Natural killer cell (primary cell): Measurements from ENCODE around the gene KLF18. TPM values are rescaled to one million over a fixed set of nuclear protein-coding genes. Genes with fewer than 3 reads are reported as not detected.

ENCODE experiments used
- ATAC-seq, 3 donors: fragments of 150-1000 bp in 2 of 3; fragments of 200-7000 bp in 1 of 3; cut with Tn5 transposase; 1 replicate in 1 of 3; 2 replicates in 2 of 3; pipeline ENCODE4 v1.10.0; 2021; ENCODE audit warnings: mild to moderate bottlenecking in 2 of 3, moderate library complexity in 2 of 3
- DNase-seq, 2 donors: peaks; one replicate each; pipeline versions ENCODE4 v3.0.0 to v3.0.0-alpha.2; 2013 to 2021; ENCODE audit warnings: mixed read lengths in 1 of 2
- H3K27ac ChIP-seq: one replicate; pipeline ENCODE4 v1.5.1; 2013; ENCODE audit warnings: mild to moderate bottlenecking, low read length
- H3K27me3 ChIP-seq: one replicate; pipeline ENCODE4 v1.6.1; 2013; ENCODE audit warnings: low read length; ENCODE audit not compliant: control insufficient read depth, insufficient read depth
- H3K36me3 ChIP-seq: one replicate; pipeline ENCODE4 v1.6.1; 2013; ENCODE audit warnings: low read length; ENCODE audit not compliant: control insufficient read depth, insufficient read depth
- H3K4me1 ChIP-seq: one replicate; pipeline ENCODE4 v1.6.1; 2013; ENCODE audit warnings: low read length; ENCODE audit not compliant: control insufficient read depth, insufficient read depth
- H3K4me3 ChIP-seq: one replicate; pipeline ENCODE4 v1.5.1; 2013; ENCODE audit warnings: low read length
- H3K9me3 ChIP-seq: one replicate; pipeline ENCODE4 v1.6.1; 2013; ENCODE audit warnings: low read length; ENCODE audit not compliant: control insufficient read depth, insufficient read depth
- H3K27ac Mint-ChIP-seq, 2 donors: one replicate each; pipeline ENCODE4 v1.8.0; 2022; ENCODE audit warnings: mild to moderate bottlenecking in 2 of 2, mixed read lengths in 2 of 2, moderate library complexity in 1 of 2
- H3K27me3 Mint-ChIP-seq, 2 donors: one replicate each; pipeline ENCODE4 v1.8.0; 2022; ENCODE audit warnings: low read depth in 2 of 2, mixed read lengths in 2 of 2
- H3K36me3 Mint-ChIP-seq: one replicate; pipeline ENCODE4 v1.8.0; 2022; ENCODE audit warnings: mixed read lengths
- H3K4me1 Mint-ChIP-seq, 2 donors: one replicate each; pipeline ENCODE4 v1.8.0; 2022; ENCODE audit warnings: mixed read lengths in 2 of 2
- H3K4me3 Mint-ChIP-seq: one replicate; pipeline ENCODE4 v1.8.0; 2022; ENCODE audit warnings: mild to moderate bottlenecking, moderate library complexity, mixed read lengths
- H3K9me3 Mint-ChIP-seq, 2 donors: one replicate each; pipeline ENCODE4 v1.8.0; 2022; ENCODE audit warnings: mixed read lengths in 2 of 2
- CTCF ChIP-seq: fragments of 200-600 bp; IDR thresholded peaks from one replicate; pipeline ENCODE4 v1.8.0; 2022; ENCODE audit warnings: antibody characterized with exemption
- WGBS: methylation state at CpG from one replicate; pipeline ENCODE4 v1.1.7; 2013; ENCODE audit warnings: missing lambda C conversion rate; ENCODE audit not compliant: insufficient coverage; 5-methylcytosine and 5-hydroxymethylcytosine counted together
- intact Hi-C: fragments of 100-400 bp; cut with micrococcal nuclease; formaldehyde crosslinking; loops from one replicate; pipeline ENCODE4 v1.14.2; 2022
- total RNA-seq, 4 donors: library from RNA; stranded (reverse); fragments of 120-200 nt in 1 of 4; gene quantifications; one replicate each; pipeline versions ENCODE4 v1.2.3 to v1.2.4, GENCODE V29; 2013 to 2022

KLF18 gene
- total RNA-seq, 3 donors from 2014 or later (not counting 1 experiment from before 2014, with no cell fraction given): not detected

DNA sequence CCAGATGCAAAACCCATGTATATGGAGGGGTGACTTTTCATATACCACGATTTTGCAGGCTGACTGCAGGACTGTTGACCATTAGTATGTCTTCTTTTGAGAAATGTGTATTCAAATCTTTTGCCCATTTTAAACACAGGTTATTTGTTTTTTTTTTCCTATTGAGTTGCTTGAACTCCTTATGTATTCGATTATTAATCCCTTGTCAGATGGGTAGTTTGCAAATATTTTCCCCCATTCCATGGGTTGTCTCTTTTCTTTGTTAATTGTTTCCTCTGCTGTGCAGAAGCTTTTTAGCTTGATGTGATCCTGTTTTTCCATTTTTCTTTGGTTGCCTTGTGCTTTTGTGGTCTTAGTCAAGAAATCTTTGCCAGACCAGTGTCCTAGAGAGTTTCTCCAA, 47.4 kb downstream of the KLF18 start:
- Histone ChIP-seq H3K9me3 (no peaks in the 10 kb centered on the region), H3K36me3 (no peaks in the 10 kb centered on the region), H3K4me3 (no peak overlapping the region), H3K4me1 (no peaks in the 10 kb centered on the region), H3K27ac (no peak overlapping the region), H3K27me3 (no peaks in the 10 kb centered on the region)
- Mint-ChIP-seq H3K9me3 (no peaks in the 10 kb centered on the region), H3K4me3 (no peak overlapping the region), H3K27me3 (peaks cover 8 to 26% of the 10 kb centered on the region in 2 donors), H3K4me1 (peaks cover 0 to 5% of the 10 kb centered on the region in 2 donors), H3K36me3 (no peaks in the 10 kb centered on the region), H3K27ac (no peak overlapping the region)
- no peak for DNase-seq
- intact Hi-C loops: no loop called here
- no peak for TF ChIP-seq CTCF
- ATAC-seq: no peak
- WGBS: 89% methylated on average over 2 of the region's 2 CpGs

DNA sequence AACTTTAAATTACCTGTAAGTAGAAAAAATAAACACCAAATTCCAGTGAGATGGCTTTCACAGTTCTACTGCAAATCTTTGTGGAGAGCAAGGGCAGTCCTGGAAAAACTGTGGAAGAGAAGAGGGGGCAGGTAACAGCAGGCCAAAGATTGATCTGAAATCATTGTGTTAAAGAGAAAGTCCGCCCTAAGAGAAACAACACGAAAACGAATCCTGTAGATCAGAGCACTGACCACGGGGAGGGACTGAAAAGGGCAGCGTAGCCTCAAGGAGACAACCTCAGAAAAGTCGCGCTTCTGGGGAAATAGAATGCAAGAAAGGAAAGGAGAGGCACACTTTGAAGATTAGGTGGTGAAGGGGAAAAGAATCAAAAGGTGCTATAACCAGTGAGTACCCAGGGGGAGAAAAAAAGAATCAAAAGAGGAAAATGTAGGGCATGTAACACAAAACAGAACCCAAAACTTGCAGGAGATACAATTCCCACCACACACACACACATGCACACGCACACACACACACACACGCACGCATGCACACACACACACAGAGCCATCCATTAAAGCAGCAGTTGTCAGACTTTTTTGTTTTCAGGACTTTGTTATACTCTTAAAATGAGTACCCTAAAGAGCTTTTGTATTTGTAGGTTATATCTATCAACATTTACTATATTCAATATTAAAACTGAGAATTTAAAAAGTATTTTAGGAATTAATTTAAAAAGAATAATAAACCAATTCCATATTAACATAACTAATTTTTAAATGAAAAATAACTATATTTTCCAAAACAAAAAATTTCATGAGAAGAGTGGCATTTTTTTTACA, 50.8 kb downstream of the KLF18 start:
- H3K4me1 Mint-ChIP-seq: peaks cover 0 to 5% of the 10 kb centered on the region in 2 donors
- Histone ChIP-seq H3K4me3 (no peak overlapping the region), H3K4me1 (no peaks in the 10 kb centered on the region), H3K27me3 (no peaks in the 10 kb centered on the region), H3K36me3 (no peaks in the 10 kb centered on the region), H3K9me3 (no peaks in the 10 kb centered on the region), H3K27ac (no peak overlapping the region)
- no peak overlapping the region for H3K27ac Mint-ChIP-seq
- TF ChIP-seq CTCF: no peak
- ATAC-seq (no peak), DNase-seq (no peak)
- no peak overlapping the region for H3K4me3 Mint-ChIP-seq
- H3K27me3 Mint-ChIP-seq: peaks cover 15 to 37% of the 10 kb centered on the region in 2 donors
- whole genome bisulfite sequencing: 51% methylated on average over 10 of the region's 10 CpGs
- intact Hi-C loops: no loop called here
- H3K36me3 Mint-ChIP-seq: no peaks in the 10 kb centered on the region
- no peaks in the 10 kb centered on the region for H3K9me3 Mint-ChIP-seq

DNA sequence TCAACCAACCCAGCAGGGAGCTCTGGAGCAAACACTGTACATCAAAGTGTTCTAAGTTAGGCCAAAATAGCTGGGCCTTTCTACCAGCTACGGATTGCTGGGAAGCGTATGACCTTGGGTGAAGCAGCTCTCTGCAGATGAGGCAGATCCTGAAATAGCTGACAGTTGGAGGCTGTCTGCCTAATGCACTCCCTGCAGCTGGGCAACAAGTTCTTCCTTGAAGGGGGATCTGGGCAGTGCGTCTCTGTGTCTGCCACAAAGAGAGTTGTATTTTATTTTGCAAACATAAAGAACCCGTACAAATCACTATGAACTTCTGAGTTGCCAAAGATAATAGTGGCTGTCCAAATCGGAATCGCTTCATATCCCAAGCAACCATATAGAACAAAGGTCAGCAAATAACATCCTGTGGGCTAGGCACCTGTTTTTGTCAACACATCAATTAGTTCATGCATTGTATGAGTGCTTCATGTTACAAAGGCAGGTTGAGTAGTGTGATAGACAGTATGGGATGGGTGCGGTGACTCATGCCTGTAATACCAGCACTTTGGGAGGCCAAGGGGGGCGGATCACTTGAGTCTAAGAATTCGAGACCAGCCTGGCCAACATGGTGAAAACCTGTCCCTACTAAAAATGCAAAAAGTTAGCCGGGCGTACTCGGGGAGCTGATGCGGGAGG, 51.9 kb downstream of the KLF18 start:
- H3K4me3 ChIP-seq: no peak overlapping the region
- peaks cover 18 to 46% of the 10 kb centered on the region in 2 donors for H3K27me3 Mint-ChIP-seq

More for the DNA sequence above, 51.9 kb downstream of the KLF18 start:
- H3K36me3 Mint-ChIP-seq: no peaks in the 10 kb centered on the region
- 91% methylated on average over 13 of the region's 13 CpGs for WGBS
- no peaks in the 10 kb centered on the region for H3K27me3 ChIP-seq
- H3K36me3 ChIP-seq: no peaks in the 10 kb centered on the region
- no peak for DNase-seq
- intact Hi-C loops: no loop called here
- H3K9me3 ChIP-seq: no peaks in the 10 kb centered on the region
- no peak overlapping the region for H3K4me3 Mint-ChIP-seq
- H3K4me1 Mint-ChIP-seq: peaks cover 0 to 5% of the 10 kb centered on the region in 2 donors
- no peaks in the 10 kb centered on the region for H3K9me3 Mint-ChIP-seq
- H3K27ac ChIP-seq: no peak overlapping the region
- no peak for TF ChIP-seq CTCF
- ATAC-seq: no peak
- no peaks in the 10 kb centered on the region for H3K4me1 ChIP-seq
- no peak overlapping the region for H3K27ac Mint-ChIP-seq

Other genes with a start within 250 kb of the KLF18 start
- gene ARTN, start 207.8 kb downstream of the KLF18 start, total RNA-seq: 1 to 10 TPM in 1 of 3 donors, not detected in 2; 1.4 TPM
- 10 to 100 TPM; 18.1 to 22.7 (median 18.4) TPM for gene IPO13, start 194.7 kb downstream of the KLF18 start, total RNA-seq
- gene DPH2, start 171.6 kb downstream of the KLF18 start, total RNA-seq: 10 to 100 TPM; 18.2 to 27.3 (median 18.8) TPM
- gene ATP6V0B, start 166.7 kb downstream of the KLF18 start, total RNA-seq: 100 to 1,000 TPM in 2 of 3 donors, 10 to 100 TPM in 1; 76.3 to 115 (median 113) TPM
- 1 to 10 TPM; 1.5 to 5.5 (median 2.2) TPM for gene B4GALT2, start 162.4 kb downstream of the KLF18 start, total RNA-seq
- gene CCDC24, start 150.0 kb downstream of the KLF18 start, total RNA-seq: 1 to 10 TPM; 3.8 to 5.2 (median 3.9) TPM
- gene SLC6A9, start 110.2 kb downstream of the KLF18 start, total RNA-seq: under 1 TPM in 2 of 3 donors, not detected in 1; 0.29 to 0.55 TPM
- gene KLF17, start 22.8 kb downstream of the KLF18 start, total RNA-seq: not detected
- gene DMAP1, start 71.8 kb upstream of the KLF18 start, total RNA-seq: 10 to 100 TPM; 61.1 to 73.3 (median 67.3) TPM
- gene ERI3, start 213.6 kb upstream of the KLF18 start, total RNA-seq: 10 to 100 TPM; 28.3 to 35.3 (median 30.4) TPM